Erythroblast (primary cell): ENCODE data around the gene SPN.

Experiments used
- GATA1 ChIP-seq: IDR thresholded peaks from 2 replicates; pipeline ENCODE4 v1.6.1; 2011; ENCODE audit warnings: low read depth, mild to moderate bottlenecking, control low read depth, low read length, moderate library complexity
- POLR2A ChIP-seq: IDR thresholded peaks from 2 replicates; pipeline ENCODE4 v1.6.1; 2011; ENCODE audit warnings: mild to moderate bottlenecking, low read length

- TF ChIP-seq POLR2A (no peak), GATA1 (no peak)
Observed at GRCh38 chr16:29696881-29697331, 33.9 kb downstream of the SPN start.
